KMS-11 (cell line): ENCODE results near the gene CRACR2B.

Source experiments
- H2AFZ ChIP-seq: fragments of 200-600 bp; sonication (generic); 2 replicates; pipeline ENCODE4 v1.6.1; 2016; ENCODE audit warnings: antibody characterized with exemption, mixed run types, low read depth
- H3K27ac ChIP-seq: fragments of 200-600 bp; sonication (generic); 2 replicates; pipeline ENCODE4 v1.6.1; 2016; ENCODE audit warnings: mild to moderate bottlenecking, mixed run types
- H3K27me3 ChIP-seq: fragments of 200-600 bp; sonication (generic); 2 replicates; pipeline ENCODE4 v1.6.1; 2017; ENCODE audit warnings: mild to moderate bottlenecking, low read depth, mixed run types, moderate library complexity; ENCODE audit not compliant: insufficient read depth
- H3K36me3 ChIP-seq: fragments of 200-600 bp; sonication (generic); 2 replicates; pipeline ENCODE4 v1.6.1; 2017; ENCODE audit warnings: mild to moderate bottlenecking, mixed run types; ENCODE audit not compliant: insufficient read depth
- H3K4me1 ChIP-seq: fragments of 200-600 bp; sonication (generic); 2 replicates; pipeline ENCODE4 v1.6.1; 2016; ENCODE audit warnings: mild to moderate bottlenecking, low read depth, mixed run types; ENCODE audit not compliant: poor library complexity, severe bottlenecking
- H3K4me2 ChIP-seq: fragments of 200-600 bp; sonication (generic); 2 replicates; pipeline ENCODE4 v1.7.0; 2016; ENCODE audit warnings: mild to moderate bottlenecking, mixed run types
- H3K4me3 ChIP-seq: fragments of 200-600 bp; sonication (generic); IDR thresholded peaks from 2 replicates; pipeline ENCODE4 v1.6.1; 2017; ENCODE audit warnings: low read depth, low read length, mixed read lengths; ENCODE audit not compliant: insufficient read depth
- H3K79me2 ChIP-seq: fragments of 200-600 bp; sonication (generic); 2 replicates; pipeline ENCODE4 v1.6.1; 2016; ENCODE audit warnings: low read depth, mixed run types; ENCODE audit not compliant: insufficient read depth
- H3K9ac ChIP-seq: fragments of 200-600 bp; sonication (generic); 2 replicates; pipeline ENCODE4 v1.6.1; 2016; ENCODE audit warnings: mild to moderate bottlenecking, mixed run types
- H4K20me1 ChIP-seq: fragments of 200-600 bp; sonication (generic); 2 replicates; pipeline ENCODE4 v1.6.1; 2016; ENCODE audit warnings: mild to moderate bottlenecking, mixed run types; ENCODE audit not compliant: insufficient read depth
- TF ChIP-seq, protein P1 (sequence below): fragments of 200-600 bp; sonication (generic); conservative IDR thresholded peaks from 2 replicates; pipeline ENCODE4 v1.6.1; 2017; ENCODE audit warnings: low read depth, mild to moderate bottlenecking, antibody characterized with exemption, low read length, moderate library complexity, mixed read lengths

CRACR2B gene

DNA sequence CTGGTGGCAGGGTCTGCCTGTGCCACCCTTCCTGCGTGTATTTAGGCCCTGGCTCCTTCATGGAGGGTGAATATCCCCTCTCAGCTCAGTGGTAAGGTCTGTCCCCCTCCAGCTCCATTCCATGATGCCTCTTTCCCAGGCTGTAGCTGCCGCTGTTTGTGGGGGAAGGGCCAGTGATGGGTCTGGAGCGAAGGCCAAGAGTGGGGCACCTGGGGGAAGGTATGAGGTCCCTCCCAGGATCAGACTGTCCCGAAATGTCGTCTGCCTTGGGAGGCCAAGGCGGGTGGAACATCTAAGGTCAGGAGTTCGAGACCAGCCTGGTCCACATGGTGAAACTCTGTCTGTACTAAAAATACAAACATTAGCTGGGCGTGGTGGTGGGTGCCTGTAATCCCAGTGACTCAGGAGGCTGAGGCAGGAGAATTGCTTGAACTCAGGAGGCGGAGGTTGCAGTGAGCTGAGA, 6.2 kb downstream of the CRACR2B start:
- TF ChIP-seq, protein P1, sequence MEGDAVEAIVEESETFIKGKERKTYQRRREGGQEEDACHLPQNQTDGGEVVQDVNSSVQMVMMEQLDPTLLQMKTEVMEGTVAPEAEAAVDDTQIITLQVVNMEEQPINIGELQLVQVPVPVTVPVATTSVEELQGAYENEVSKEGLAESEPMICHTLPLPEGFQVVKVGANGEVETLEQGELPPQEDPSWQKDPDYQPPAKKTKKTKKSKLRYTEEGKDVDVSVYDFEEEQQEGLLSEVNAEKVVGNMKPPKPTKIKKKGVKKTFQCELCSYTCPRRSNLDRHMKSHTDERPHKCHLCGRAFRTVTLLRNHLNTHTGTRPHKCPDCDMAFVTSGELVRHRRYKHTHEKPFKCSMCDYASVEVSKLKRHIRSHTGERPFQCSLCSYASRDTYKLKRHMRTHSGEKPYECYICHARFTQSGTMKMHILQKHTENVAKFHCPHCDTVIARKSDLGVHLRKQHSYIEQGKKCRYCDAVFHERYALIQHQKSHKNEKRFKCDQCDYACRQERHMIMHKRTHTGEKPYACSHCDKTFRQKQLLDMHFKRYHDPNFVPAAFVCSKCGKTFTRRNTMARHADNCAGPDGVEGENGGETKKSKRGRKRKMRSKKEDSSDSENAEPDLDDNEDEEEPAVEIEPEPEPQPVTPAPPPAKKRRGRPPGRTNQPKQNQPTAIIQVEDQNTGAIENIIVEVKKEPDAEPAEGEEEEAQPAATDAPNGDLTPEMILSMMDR = no peak
- Histone ChIP-seq H4K20me1 (no peaks in the 10 kb centered on the region), H3K36me3 (no peaks in the 10 kb centered on the region), H3K27ac (no peak overlapping the region), H3K4me2 (peak overlapping the region; percentile 68), H3K9ac (no peak overlapping the region), H3K4me1 (peaks cover 38% of the 10 kb centered on the region), H3K79me2 (no peaks in the 10 kb centered on the region), H2AFZ (no peak overlapping the region), H3K27me3 (peaks cover 28% of the 10 kb centered on the region), H3K4me3 (no peak overlapping the region)

DNA sequence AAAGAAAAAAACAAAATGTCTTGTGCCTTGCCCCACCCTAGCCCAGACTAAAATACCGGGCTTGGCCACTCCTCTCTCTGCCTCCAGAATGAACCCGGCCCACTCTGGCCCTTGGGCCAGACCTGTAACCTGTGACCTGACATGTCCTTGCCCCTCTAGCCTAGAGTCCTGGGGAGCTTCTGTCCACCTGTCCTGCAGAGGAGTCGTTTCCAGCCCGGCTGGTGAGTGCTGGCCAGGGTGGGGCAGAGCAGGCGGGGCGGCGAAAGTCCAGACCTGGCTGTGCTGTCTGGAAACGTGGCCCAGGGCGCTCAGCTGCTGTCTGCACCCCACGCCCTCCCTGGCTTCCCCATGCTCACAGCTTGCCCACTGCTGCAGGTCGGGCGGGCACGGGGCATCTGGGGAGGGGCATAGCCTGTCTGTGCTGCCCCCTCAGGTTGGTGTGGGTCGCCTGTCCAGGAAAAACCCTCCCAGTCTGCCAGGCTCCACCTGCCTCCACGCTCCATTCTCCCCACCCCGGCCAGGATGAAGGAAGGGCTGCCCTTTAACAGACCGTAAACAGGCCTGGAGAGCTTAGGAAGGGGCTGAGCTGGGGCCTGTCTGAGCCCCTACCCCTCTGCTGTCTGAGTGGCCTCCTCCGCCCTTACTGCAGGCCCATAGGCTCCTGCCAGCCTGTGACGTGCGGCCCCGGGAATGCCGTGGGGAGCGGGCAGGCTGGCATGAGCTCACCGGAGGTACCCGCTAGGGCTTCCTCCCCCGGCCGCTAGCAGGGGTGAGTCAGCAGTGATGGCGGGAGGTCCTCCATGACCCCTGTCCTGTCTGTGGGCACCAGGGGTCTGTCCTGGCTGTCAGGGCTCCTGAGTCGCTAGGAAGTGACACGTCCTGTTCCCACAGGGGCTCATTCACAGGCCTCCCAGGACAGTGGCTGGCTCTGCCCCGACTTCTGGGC, 6.9 kb downstream of the CRACR2B start:
- Histone ChIP-seq H3K27me3 (peaks cover 20% of the 10 kb centered on the region), H2AFZ (no peak overlapping the region), H4K20me1 (no peaks in the 10 kb centered on the region), H3K36me3 (no peaks in the 10 kb centered on the region), H3K79me2 (no peaks in the 10 kb centered on the region), H3K27ac (no peak overlapping the region), H3K9ac (no peak overlapping the region), H3K4me3 (no peak overlapping the region), H3K4me2 (no peak overlapping the region), H3K4me1 (peaks cover 31% of the 10 kb centered on the region)
- TF ChIP-seq, protein P1 = no peak

DNA sequence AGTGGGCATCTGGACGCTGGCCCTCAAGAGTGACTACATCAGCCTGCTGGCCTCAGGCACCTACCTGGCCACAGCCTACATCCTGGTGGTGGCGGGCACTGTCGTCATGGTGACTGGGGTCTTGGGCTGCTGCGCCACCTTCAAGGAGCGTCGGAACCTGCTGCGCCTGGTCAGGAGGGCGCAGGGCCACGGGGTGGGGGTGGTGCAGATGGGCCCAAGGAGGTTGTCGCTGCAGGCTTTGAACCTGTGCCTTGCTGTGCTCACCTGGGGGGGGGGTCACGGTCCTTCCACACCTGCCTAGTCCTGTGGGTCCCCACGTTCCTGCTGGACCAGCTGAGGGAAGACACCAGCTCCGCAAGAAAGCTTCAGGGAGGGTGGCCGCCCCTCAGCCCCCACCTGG, 8.6 kb downstream of the CRACR2B start:
- Histone ChIP-seq H3K4me2 (no peak overlapping the region), H2AFZ (no peak overlapping the region), H3K36me3 (no peaks in the 10 kb centered on the region), H3K27me3 (peaks cover 10% of the 10 kb centered on the region; the same call in 1 of the 2 replicates), H3K79me2 (peaks cover 6% of the 10 kb centered on the region), H3K27ac (no peak overlapping the region), H3K4me1 (peaks cover 23% of the 10 kb centered on the region), H3K4me3 (no peak overlapping the region), H3K9ac (no peak overlapping the region), H4K20me1 (0 out of 2 replicates have a peak, but pooled peaks cover 4% of the 10 kb centered on the region)
- TF ChIP-seq, protein P1 = no peak

DNA sequence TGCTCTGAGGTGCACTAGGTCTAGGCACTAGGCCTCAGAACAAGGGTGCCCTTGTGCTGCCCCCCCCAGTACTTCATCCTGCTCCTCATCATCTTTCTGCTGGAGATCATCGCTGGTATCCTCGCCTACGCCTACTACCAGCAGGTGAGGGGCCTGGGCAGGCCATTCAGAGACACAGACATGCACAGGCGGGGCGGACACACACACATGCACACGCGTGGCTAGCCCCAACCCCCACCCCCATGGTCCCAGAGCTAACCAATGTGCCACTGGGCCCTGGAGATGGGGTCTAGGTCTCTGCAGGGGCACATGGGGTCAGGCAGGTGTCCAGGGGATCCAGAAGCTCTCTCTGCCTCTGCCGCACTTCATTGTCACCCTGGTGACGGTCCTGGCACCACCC, 9.0 kb downstream of the CRACR2B start:
- TF ChIP-seq, protein P1 = no peak
- peaks cover 5% of the 10 kb centered on the region; the same call in 1 of the 2 replicates for H3K27me3 ChIP-seq
- no peak overlapping the region for H3K4me3 ChIP-seq
- H3K79me2 ChIP-seq = peaks cover 11% of the 10 kb centered on the region
- 0 out of 2 replicates have a peak, but pooled peaks cover 6% of the 10 kb centered on the region for H4K20me1 ChIP-seq
- no peaks in the 10 kb centered on the region for H3K36me3 ChIP-seq
- no peak overlapping the region for H3K27ac ChIP-seq
- H3K4me1 ChIP-seq = peaks cover 21% of the 10 kb centered on the region
- H3K9ac ChIP-seq = no peak overlapping the region
- H2AFZ ChIP-seq = no peak overlapping the region
- H3K4me2 ChIP-seq = no peak overlapping the region
